Endodermal cell (in vitro differentiated cells): ENCODE data around the gene OGFRL1. TPM values are rescaled to one million over a fixed set of nuclear protein-coding genes. Genes with fewer than 3 reads are reported as not detected.

ENCODE experiments used
- DNase-seq: peaks from one replicate; pipeline ENCODE4 v3.0.0-alpha.2; 2017
- H3K27ac ChIP-seq: 2 replicates; pipeline ENCODE4 v1.5.1; 2013; ENCODE audit warnings: mild to moderate bottlenecking, low read depth, low read length, moderate library complexity
- H3K27me3 ChIP-seq: 2 replicates; pipeline ENCODE4 v1.6.1; 2013; ENCODE audit warnings: mild to moderate bottlenecking, low read length, moderate library complexity; ENCODE audit not compliant: insufficient read depth, control insufficient read depth, poor library complexity, severe bottlenecking
- H3K36me3 ChIP-seq: 2 replicates; pipeline ENCODE4 v1.7.0; 2013; ENCODE audit warnings: mild to moderate bottlenecking, low read length, moderate library complexity; ENCODE audit not compliant: control insufficient read depth, insufficient read depth
- H3K4me1 ChIP-seq: one replicate; pipeline ENCODE4 v1.7.0; 2013; ENCODE audit warnings: low read length; ENCODE audit not compliant: control insufficient read depth, insufficient read depth
- H3K4me3 ChIP-seq: 2 replicates; pipeline ENCODE4 v1.5.1; 2013; ENCODE audit warnings: mild to moderate bottlenecking, low read length, moderate library complexity
- H3K9ac ChIP-seq: 2 replicates; pipeline ENCODE4 v1.6.1; 2013; ENCODE audit warnings: mild to moderate bottlenecking, low read length, moderate library complexity; ENCODE audit not compliant: poor library complexity, severe bottlenecking; ENCODE audit errors: extremely low read depth
- H3K9me3 ChIP-seq: 2 replicates; pipeline ENCODE4 v1.6.1; 2013; ENCODE audit warnings: mild to moderate bottlenecking, low read length, moderate library complexity; ENCODE audit not compliant: control insufficient read depth
- H3K27ac Mint-ChIP-seq: 2 replicates; pipeline ENCODE4 v1.8.0; 2020; ENCODE audit warnings: mixed read lengths
- H3K27me3 Mint-ChIP-seq: 2 replicates; pipeline ENCODE4 v1.8.0; 2021; ENCODE audit warnings: mild to moderate bottlenecking, mixed read lengths; ENCODE audit not compliant: insufficient read depth
- H3K36me3 Mint-ChIP-seq: 2 replicates; pipeline ENCODE4 v1.8.0; 2020; ENCODE audit warnings: low read depth, mixed read lengths
- H3K4me1 Mint-ChIP-seq: 2 replicates; pipeline ENCODE4 v1.8.0; 2020; ENCODE audit warnings: mixed read lengths
- H3K4me3 Mint-ChIP-seq: 2 replicates; pipeline ENCODE4 v1.8.0; 2020; ENCODE audit warnings: mild to moderate bottlenecking, moderate library complexity, mixed read lengths
- H3K9me3 Mint-ChIP-seq: 2 replicates; pipeline ENCODE4 v1.8.0; 2020; ENCODE audit warnings: mild to moderate bottlenecking, mixed read lengths
- WGBS, 2 experiments: methylation state at CpG; one replicate each; pipeline versions ENCODE4 v1.1.5 to v1.1.7; 2013; ENCODE audit warnings: missing lambda C conversion rate in 2 of 2, mixed read lengths in 1 of 2; ENCODE audit not compliant: insufficient coverage in 1 of 2, insufficient read length in 1 of 2; 5-methylcytosine and 5-hydroxymethylcytosine counted together
- total RNA-seq, 2 donors: library from RNA; stranded (reverse); fragmentation: NEBNext Ultra II Directional in 1 of 2; extraction: Animal tissue kit (Norgen Biotek cat#: 25700) in 1 of 2; gene quantifications; 2 replicates in 1 of 2; 3 replicates in 1 of 2; pipeline ENCODE4 v1.2.1, GENCODE V29; 2021
- TF ChIP-seq, protein P1 (sequence below): fragments of 200-600 bp; sonication (generic); conservative IDR thresholded peaks from 2 replicates; pipeline ENCODE4 v1.5.0; 2021; ENCODE audit warnings: antibody characterized with exemption, mild to moderate bottlenecking

Gene OGFRL1
- total RNA-seq, 2 donors from 2014 or later, result 9.1 to 9.4 TPM

DNA sequence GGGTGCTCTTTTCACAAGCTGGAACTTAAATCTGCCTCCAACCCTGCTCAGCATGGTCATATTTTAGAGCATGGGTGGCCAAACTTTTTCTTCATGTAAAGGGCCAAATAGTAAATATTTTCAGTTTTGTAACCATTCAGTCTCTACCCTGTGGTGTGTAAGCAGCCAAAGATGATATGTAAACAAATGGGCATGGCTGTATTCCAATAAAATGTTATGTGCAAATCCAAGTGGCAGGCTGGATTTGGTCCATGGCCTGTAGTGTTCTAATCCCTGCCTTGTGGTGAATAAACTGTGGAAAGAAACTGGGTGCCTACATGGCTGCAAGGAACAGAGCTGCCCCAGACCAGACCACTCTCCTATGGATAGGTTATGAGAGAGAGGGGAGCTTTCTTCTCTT is 32.7 kb downstream of the OGFRL1 start:
- Mint-ChIP-seq H3K9me3 (no peaks in the 10 kb centered on the region), H3K27ac (no peak overlapping the region), H3K36me3 (no peaks in the 10 kb centered on the region), H3K27me3 (no peaks in the 10 kb centered on the region), H3K4me3 (no peak overlapping the region), H3K4me1 (no peaks in the 10 kb centered on the region)
- DNase-seq, result no peak
- no peaks in the 10 kb centered on the region for H3K9me3 ChIP-seq
- no peaks in the 10 kb centered on the region for H3K4me1 ChIP-seq
- TF ChIP-seq, protein P1, sequence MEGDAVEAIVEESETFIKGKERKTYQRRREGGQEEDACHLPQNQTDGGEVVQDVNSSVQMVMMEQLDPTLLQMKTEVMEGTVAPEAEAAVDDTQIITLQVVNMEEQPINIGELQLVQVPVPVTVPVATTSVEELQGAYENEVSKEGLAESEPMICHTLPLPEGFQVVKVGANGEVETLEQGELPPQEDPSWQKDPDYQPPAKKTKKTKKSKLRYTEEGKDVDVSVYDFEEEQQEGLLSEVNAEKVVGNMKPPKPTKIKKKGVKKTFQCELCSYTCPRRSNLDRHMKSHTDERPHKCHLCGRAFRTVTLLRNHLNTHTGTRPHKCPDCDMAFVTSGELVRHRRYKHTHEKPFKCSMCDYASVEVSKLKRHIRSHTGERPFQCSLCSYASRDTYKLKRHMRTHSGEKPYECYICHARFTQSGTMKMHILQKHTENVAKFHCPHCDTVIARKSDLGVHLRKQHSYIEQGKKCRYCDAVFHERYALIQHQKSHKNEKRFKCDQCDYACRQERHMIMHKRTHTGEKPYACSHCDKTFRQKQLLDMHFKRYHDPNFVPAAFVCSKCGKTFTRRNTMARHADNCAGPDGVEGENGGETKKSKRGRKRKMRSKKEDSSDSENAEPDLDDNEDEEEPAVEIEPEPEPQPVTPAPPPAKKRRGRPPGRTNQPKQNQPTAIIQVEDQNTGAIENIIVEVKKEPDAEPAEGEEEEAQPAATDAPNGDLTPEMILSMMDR, result no peak
- H3K4me3 ChIP-seq, result no peak overlapping the region
- H3K27ac ChIP-seq, result no peak overlapping the region
- no peaks in the 10 kb centered on the region for H3K27me3 ChIP-seq
- no peak overlapping the region for H3K9ac ChIP-seq
- H3K36me3 ChIP-seq, result no peaks in the 10 kb centered on the region

DNA sequence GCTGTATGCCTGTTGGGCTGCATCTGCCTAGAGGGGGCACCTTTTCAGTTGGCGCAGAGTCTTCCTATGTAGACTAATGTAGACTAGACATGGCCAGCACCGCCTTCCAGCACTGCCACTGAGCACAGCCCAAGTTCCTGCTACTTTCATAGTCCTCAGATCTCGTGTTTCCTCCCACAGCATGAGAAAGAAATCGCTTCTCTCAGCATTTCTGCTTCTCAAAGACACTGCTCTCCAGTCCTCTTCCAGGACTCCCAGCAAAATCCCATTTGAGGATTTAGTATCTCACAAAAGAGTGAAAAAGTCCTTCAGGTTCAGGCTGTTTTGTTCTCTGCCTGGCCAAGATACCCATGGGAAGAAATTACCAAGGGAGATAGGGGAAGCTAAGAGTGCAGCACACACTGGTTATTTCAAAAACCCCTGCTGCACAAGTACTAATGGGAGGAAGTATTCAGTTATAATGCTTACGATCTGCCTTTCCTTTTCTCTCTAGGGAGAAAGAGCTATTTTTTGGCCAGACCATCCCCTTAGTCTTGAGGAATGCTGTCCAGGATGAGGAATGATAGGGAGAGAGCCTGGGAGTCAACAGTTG is 35.7 kb downstream of the OGFRL1 start:
- H3K27ac Mint-ChIP-seq, result no peak overlapping the region
- no peaks in the 10 kb centered on the region for H3K36me3 Mint-ChIP-seq
- Histone ChIP-seq H3K9ac (no peak overlapping the region), H3K9me3 (no peaks in the 10 kb centered on the region), H3K27ac (no peak overlapping the region), H3K4me3 (no peak overlapping the region), H3K4me1 (no peaks in the 10 kb centered on the region), H3K27me3 (no peaks in the 10 kb centered on the region), H3K36me3 (no peaks in the 10 kb centered on the region)
- DNase-seq, result no peak
- no peaks in the 10 kb centered on the region for H3K9me3 Mint-ChIP-seq
- H3K27me3 Mint-ChIP-seq, result no peaks in the 10 kb centered on the region
- 82 to 93% methylated on average over 5 of the region's 5 CpGs for WGBS, 2 experiments
- no peak overlapping the region for H3K4me3 Mint-ChIP-seq
- TF ChIP-seq, protein P1, result no peak
- H3K4me1 Mint-ChIP-seq, result no peaks in the 10 kb centered on the region

DNA sequence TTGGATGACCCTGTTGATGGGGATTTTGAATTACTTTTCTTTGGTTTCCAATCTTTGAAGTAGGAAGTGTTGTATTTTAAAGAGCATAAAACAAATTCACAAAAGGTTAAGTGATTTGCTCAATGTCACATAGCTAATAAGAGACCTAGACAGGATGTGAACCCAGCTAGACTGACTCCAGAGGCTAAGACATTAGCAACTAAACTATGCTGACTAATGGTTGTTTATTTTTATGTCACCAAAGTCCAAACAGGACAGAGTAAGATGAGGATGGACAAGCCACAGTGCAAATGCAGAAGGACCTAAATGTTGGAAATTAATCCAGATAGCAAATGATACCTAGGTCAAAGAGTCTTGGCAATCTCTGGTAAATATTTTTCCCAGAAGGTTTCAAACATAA is 38.0 kb downstream of the OGFRL1 start:
- TF ChIP-seq, protein P1, result no peak
- Histone ChIP-seq H3K9ac (no peak overlapping the region), H3K36me3 (no peaks in the 10 kb centered on the region), H3K4me1 (no peaks in the 10 kb centered on the region), H3K9me3 (no peaks in the 10 kb centered on the region), H3K27me3 (no peaks in the 10 kb centered on the region), H3K27ac (no peak overlapping the region), H3K4me3 (no peak overlapping the region)
- H3K4me3 Mint-ChIP-seq, result no peak overlapping the region
- no peaks in the 10 kb centered on the region for H3K9me3 Mint-ChIP-seq
- no peak for DNase-seq
- H3K4me1 Mint-ChIP-seq, result no peaks in the 10 kb centered on the region
- H3K27ac Mint-ChIP-seq, result no peak overlapping the region
- H3K27me3 Mint-ChIP-seq, result no peaks in the 10 kb centered on the region
- no peaks in the 10 kb centered on the region for H3K36me3 Mint-ChIP-seq
